HepG2 (cell line): ENCODE measurements around the gene ISY1. TPM values are rescaled to one million over a fixed set of nuclear protein-coding genes. Genes with fewer than 3 reads are reported as not detected.

ENCODE experiments used
- ARID2 ChIP-seq: sonication (generic); formaldehyde crosslinking; IDR thresholded peaks from 2 replicates; pipeline ENCODE4 v1.8.1; 2022; ENCODE audit warnings: mild to moderate bottlenecking, missing genetic modification reagents, borderline replicate concordance
- ATM ChIP-seq: fragments of 450-650 bp; IDR thresholded peaks from 2 replicates; pipeline ENCODE4 v1.7.1; 2017; ENCODE audit warnings: mild to moderate bottlenecking, borderline replicate concordance
- FOXA1 ChIP-seq, 2 experiments: fragments of 450-650 bp in 1 of 2; sonication (generic) in 1 of 2; formaldehyde crosslinking in 1 of 2; IDR thresholded peaks; 2 replicates each; pipeline versions ENCODE4 v1.4.0 to v1.6.1; 2016 to 2020; ENCODE audit warnings: missing genetic modification reagents in 1 of 2
- MAFF ChIP-seq: IDR thresholded peaks from 2 replicates; pipeline ENCODE4 v1.6.1; 2011; ENCODE audit warnings: low read depth, low read length, improper control_type of control experiment
- NFE2 ChIP-seq: sonication (generic); formaldehyde crosslinking; IDR thresholded peaks from 2 replicates; pipeline ENCODE4 v1.4.0; 2020; ENCODE audit warnings: missing genetic modification reagents
- SMC3 ChIP-seq: IDR thresholded peaks from 2 replicates; pipeline ENCODE4 v1.6.1; 2011; ENCODE audit warnings: low read length, improper control_type of control experiment
- TSC22D2 ChIP-seq: sonication (generic); formaldehyde crosslinking; IDR thresholded peaks from 2 replicates; pipeline ENCODE4 v1.5.1; 2020; ENCODE audit warnings: missing genetic modification reagents, mild to moderate bottlenecking, borderline replicate concordance
- U2AF1 ChIP-seq: fragments of 200-400 bp; formaldehyde crosslinking; optimal IDR thresholded peaks from 2 replicates; pipeline ENCODE3; 2017; ENCODE audit warnings: mild to moderate bottlenecking, low read depth, low read length
- ZBTB3 ChIP-seq: sonication (generic); formaldehyde crosslinking; IDR thresholded peaks from 2 replicates; pipeline ENCODE4 v1.4.0; 2020; ENCODE audit warnings: low read depth, mild to moderate bottlenecking, moderate library complexity, missing genetic modification reagents, borderline replicate concordance
- ZBTB7B ChIP-seq: sonication (generic); formaldehyde crosslinking; IDR thresholded peaks from 2 replicates; pipeline ENCODE4 v1.4.0; 2020; ENCODE audit warnings: missing genetic modification reagents
- ZC3H4 ChIP-seq: sonication (generic); formaldehyde crosslinking; IDR thresholded peaks from 2 replicates; pipeline ENCODE4 v1.4.0; 2020; ENCODE audit warnings: missing genetic modification reagents, borderline replicate concordance
- ZFP90 ChIP-seq: sonication (generic); formaldehyde crosslinking; IDR thresholded peaks from 2 replicates; pipeline ENCODE4 v1.8.0; 2022; ENCODE audit warnings: missing genetic modification reagents, mild to moderate bottlenecking, inconsistent platforms, borderline replicate concordance
- ZNF138 ChIP-seq: sonication (generic); formaldehyde crosslinking; IDR thresholded peaks from 2 replicates; pipeline ENCODE4 v1.5.0; 2020; ENCODE audit warnings: mild to moderate bottlenecking, low read depth, missing genetic modification reagents
- ZNF292 ChIP-seq: sonication (generic); formaldehyde crosslinking; IDR thresholded peaks from 2 replicates; pipeline ENCODE4 v1.8.1; 2022; ENCODE audit warnings: mild to moderate bottlenecking, low read depth, missing genetic modification reagents, borderline replicate concordance
- ZNF510 ChIP-seq: sonication (generic); formaldehyde crosslinking; IDR thresholded peaks from 2 replicates; pipeline ENCODE4 v1.4.0; 2020; ENCODE audit warnings: low read depth, mild to moderate bottlenecking, missing genetic modification reagents
- ZNF724P ChIP-seq: sonication (generic); formaldehyde crosslinking; IDR thresholded peaks from 2 replicates; pipeline ENCODE4 v1.8.0; 2022; ENCODE audit warnings: missing genetic modification reagents, borderline replicate concordance
- ZNF800 ChIP-seq: sonication (generic); formaldehyde crosslinking; IDR thresholded peaks from 2 replicates; pipeline ENCODE4 v1.4.0; 2020; ENCODE audit warnings: missing genetic modification reagents
- polyA plus RNA-seq, 8 experiments: library from polyadenylated mRNA; depleted of rRNA in 3 of 8; stranded (reverse) in 7 of 8; unstranded in 1 of 8; fragments of >200 nt; fragmentation: Illumina TruSeq in 4 of 8; extraction: Trizol in 4 of 8; gene quantifications; 2 replicates each; pipeline versions ENCODE4 v1.2.1 to v1.2.3, GENCODE V29; 2011 to 2016; ENCODE audit warnings: low read depth in 4 of 8, missing spikeins in 1 of 8, mixed read lengths in 1 of 8; ENCODE audit not compliant: insufficient read depth in 1 of 8
- total RNA-seq, 5 experiments: library from RNA; depleted of rRNA; stranded (reverse); fragments of >200 nt; fragmentation: Illumina TruSeq; extraction: Trizol; gene quantifications; 2 replicates each; pipeline ENCODE4 v1.2.3, GENCODE V29; 2016; ENCODE audit warnings: low read depth in 1 of 5
- TF ChIP-seq, protein P1 (sequence below): sonication (generic); formaldehyde crosslinking; IDR thresholded peaks from 2 replicates; pipeline ENCODE4 v1.4.0; 2020; ENCODE audit warnings: mild to moderate bottlenecking, low read depth, missing genetic modification reagents
- TF ChIP-seq, protein P2 (sequence below): sonication (generic); formaldehyde crosslinking; IDR thresholded peaks from 2 replicates; pipeline ENCODE4 v1.5.0; 2020; ENCODE audit warnings: mild to moderate bottlenecking, missing genetic modification reagents, borderline replicate concordance

ISY1 gene
- total and polyA plus RNA-seq, 2 of the 13 experiments (the other 11 are each of a cell fraction or from before 2014, with no cell fraction given), result 21.0 to 39.1 TPM

DNA sequence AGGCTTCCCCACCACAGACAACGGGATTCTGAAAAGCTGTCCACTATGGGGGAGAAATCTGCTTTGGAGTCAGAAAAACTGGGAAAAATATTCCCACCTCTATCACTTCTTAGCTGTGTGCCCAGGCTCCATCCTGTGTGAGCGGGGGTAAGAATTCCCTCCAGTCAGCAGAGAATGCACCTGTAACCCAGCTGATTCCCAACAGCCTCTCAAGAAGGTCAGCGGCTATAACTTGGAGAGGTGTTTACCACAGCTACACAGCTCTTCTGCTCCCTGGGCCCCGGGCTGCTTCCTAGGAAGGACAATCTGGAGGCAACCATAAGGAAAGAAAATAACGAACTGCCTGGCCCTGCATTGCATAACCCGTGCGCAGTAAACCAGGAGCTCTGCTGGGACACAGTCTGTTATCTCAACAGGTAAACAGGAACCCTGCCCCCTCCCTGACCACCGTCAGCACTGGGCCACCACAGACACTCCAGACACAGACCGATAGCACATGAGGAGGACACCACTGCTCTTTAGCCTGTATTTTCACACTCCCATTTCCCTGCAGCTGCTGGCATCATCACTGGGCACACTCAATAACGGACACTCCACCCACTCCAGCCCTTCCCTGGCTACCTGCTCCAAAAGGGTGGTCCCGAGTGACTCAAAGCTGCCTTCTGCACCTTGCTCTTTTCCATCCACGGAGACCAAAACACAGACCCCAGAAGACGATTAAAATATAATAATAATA, 41.3 kb downstream of the ISY1 start (continued):
- TF ChIP-seq ZNF800 (CRISPR knock-in tag) (no peak), ZNF724P (peak; percentile 93), ZFP90 (no peak; the same call in 1 of the 2 replicates), ARID2 (CRISPR knock-in tag) (0 out of 2 replicates have a peak, but pooled peaks have one; percentile 21), ZNF292 (peak; percentile 96), ZBTB3 (no peak), ZNF510 (CRISPR knock-in tag) (no peak), ATM (no peak), NFE2 (CRISPR knock-in tag) (no peak), ZC3H4 (CRISPR knock-in tag) (0 out of 2 replicates have a peak, but pooled peaks have one; percentile 38), U2AF1 (peak; percentile 45), TSC22D2 (CRISPR knock-in tag) (no peak), MAFF (no peak), ZNF138 (no peak), FOXA1 (IDR thresholded peaks at IDR 0.05) (no peak), FOXA1 (CRISPR knock-in tag; IDR thresholded peaks at IDR 0.05) (peak; percentile 96), ZBTB7B (CRISPR knock-in tag) (peak; percentile 76; the same call in 1 of the 2 replicates), SMC3 (peak; percentile 20; the same call in 1 of the 2 replicates)
- TF ChIP-seq, protein P1, sequence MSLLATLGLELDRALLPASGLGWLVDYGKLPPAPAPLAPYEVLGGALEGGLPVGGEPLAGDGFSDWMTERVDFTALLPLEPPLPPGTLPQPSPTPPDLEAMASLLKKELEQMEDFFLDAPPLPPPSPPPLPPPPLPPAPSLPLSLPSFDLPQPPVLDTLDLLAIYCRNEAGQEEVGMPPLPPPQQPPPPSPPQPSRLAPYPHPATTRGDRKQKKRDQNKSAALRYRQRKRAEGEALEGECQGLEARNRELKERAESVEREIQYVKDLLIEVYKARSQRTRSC, result no peak
- TF ChIP-seq, protein P2, sequence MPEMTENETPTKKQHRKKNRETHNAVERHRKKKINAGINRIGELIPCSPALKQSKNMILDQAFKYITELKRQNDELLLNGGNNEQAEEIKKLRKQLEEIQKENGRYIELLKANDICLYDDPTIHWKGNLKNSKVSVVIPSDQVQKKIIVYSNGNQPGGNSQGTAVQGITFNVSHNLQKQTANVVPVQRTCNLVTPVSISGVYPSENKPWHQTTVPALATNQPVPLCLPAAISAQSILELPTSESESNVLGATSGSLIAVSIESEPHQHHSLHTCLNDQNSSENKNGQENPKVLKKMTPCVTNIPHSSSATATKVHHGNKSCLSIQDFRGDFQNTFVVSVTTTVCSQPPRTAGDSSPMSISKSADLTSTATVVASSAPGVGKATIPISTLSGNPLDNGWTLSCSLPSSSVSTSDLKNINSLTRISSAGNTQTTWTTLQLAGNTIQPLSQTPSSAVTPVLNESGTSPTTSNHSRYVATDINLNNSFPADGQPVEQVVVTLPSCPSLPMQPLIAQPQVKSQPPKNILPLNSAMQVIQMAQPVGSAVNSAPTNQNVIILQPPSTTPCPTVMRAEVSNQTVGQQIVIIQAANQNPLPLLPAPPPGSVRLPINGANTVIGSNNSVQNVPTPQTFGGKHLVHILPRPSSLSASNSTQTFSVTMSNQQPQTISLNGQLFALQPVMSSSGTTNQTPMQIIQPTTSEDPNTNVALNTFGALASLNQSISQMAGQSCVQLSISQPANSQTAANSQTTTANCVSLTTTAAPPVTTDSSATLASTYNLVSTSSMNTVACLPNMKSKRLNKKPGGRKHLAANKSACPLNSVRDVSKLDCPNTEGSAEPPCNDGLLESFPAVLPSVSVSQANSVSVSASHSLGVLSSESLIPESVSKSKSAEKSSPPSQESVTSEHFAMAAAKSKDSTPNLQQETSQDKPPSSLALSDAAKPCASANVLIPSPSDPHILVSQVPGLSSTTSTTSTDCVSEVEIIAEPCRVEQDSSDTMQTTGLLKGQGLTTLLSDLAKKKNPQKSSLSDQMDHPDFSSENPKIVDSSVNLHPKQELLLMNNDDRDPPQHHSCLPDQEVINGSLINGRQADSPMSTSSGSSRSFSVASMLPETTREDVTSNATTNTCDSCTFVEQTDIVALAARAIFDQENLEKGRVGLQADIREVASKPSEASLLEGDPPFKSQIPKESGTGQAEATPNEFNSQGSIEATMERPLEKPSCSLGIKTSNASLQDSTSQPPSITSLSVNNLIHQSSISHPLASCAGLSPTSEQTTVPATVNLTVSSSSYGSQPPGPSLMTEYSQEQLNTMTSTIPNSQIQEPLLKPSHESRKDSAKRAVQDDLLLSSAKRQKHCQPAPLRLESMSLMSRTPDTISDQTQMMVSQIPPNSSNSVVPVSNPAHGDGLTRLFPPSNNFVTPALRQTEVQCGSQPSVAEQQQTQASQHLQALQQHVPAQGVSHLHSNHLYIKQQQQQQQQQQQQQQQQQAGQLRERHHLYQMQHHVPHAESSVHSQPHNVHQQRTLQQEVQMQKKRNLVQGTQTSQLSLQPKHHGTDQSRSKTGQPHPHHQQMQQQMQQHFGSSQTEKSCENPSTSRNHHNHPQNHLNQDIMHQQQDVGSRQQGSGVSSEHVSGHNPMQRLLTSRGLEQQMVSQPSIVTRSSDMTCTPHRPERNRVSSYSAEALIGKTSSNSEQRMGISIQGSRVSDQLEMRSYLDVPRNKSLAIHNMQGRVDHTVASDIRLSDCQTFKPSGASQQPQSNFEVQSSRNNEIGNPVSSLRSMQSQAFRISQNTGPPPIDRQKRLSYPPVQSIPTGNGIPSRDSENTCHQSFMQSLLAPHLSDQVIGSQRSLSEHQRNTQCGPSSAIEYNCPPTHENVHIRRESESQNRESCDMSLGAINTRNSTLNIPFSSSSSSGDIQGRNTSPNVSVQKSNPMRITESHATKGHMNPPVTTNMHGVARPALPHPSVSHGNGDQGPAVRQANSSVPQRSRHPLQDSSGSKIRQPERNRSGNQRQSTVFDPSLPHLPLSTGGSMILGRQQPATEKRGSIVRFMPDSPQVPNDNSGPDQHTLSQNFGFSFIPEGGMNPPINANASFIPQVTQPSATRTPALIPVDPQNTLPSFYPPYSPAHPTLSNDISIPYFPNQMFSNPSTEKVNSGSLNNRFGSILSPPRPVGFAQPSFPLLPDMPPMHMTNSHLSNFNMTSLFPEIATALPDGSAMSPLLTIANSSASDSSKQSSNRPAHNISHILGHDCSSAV (CRISPR knock-in tag), result no peak
